ENCODE measurements around the gene LUZP1.

DNA sequence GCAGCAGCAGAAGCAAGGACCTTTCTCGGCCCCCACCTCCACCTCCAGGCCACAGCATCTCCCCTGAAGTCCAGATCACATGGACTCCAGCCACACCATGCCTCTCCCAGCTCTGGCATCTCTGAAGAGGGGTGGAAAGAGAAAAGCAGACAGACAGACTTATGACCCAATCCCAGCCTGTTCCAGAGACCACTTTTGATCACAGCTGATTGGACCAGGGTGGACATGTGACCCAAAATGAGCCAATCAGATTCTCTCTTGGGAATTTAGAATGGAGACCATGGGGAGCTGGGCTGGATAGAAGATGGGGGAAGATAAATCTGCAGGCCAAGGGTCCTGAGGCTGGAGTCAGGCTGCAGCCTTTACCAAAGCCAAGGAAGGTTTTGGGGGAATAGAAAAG is 32.2 kb upstream of the LUZP1 start:
- TF ChIP-seq, protein P1, sequence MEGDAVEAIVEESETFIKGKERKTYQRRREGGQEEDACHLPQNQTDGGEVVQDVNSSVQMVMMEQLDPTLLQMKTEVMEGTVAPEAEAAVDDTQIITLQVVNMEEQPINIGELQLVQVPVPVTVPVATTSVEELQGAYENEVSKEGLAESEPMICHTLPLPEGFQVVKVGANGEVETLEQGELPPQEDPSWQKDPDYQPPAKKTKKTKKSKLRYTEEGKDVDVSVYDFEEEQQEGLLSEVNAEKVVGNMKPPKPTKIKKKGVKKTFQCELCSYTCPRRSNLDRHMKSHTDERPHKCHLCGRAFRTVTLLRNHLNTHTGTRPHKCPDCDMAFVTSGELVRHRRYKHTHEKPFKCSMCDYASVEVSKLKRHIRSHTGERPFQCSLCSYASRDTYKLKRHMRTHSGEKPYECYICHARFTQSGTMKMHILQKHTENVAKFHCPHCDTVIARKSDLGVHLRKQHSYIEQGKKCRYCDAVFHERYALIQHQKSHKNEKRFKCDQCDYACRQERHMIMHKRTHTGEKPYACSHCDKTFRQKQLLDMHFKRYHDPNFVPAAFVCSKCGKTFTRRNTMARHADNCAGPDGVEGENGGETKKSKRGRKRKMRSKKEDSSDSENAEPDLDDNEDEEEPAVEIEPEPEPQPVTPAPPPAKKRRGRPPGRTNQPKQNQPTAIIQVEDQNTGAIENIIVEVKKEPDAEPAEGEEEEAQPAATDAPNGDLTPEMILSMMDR (IDR thresholded peaks at IDR 0.05 in 2 of 3, conservative IDR thresholded peaks at IDR 0.05 in 1 of 3; ENCODE audit: borderline replicate concordance in 1 of 3, insufficient read depth in 1 of 3, low read depth in 2 of 3, low read length in 2 of 3): no peak
- no peak for TF ChIP-seq POLR2A (IDR thresholded peaks at IDR 0.05; ENCODE audit: borderline replicate concordance, extremely low read depth, insufficient read depth, insufficient read length)
- TF ChIP-seq, protein P2, sequence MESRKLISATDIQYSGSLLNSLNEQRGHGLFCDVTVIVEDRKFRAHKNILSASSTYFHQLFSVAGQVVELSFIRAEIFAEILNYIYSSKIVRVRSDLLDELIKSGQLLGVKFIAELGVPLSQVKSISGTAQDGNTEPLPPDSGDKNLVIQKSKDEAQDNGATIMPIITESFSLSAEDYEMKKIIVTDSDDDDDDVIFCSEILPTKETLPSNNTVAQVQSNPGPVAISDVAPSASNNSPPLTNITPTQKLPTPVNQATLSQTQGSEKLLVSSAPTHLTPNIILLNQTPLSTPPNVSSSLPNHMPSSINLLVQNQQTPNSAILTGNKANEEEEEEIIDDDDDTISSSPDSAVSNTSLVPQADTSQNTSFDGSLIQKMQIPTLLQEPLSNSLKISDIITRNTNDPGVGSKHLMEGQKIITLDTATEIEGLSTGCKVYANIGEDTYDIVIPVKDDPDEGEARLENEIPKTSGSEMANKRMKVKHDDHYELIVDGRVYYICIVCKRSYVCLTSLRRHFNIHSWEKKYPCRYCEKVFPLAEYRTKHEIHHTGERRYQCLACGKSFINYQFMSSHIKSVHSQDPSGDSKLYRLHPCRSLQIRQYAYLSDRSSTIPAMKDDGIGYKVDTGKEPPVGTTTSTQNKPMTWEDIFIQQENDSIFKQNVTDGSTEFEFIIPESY (IDR thresholded peaks at IDR 0.05; ENCODE audit: extremely low read depth, insufficient replicate concordance, low read length): no peak
- no peak for TF ChIP-seq EZH2 (IDR thresholded peaks at IDR 0.05)
- TF ChIP-seq SRF (IDR thresholded peaks at IDR 0.05; ENCODE audit: low read depth): no peak
- TF ChIP-seq CEBPB (IDR thresholded peaks at IDR 0.05; ENCODE audit: low read depth): no peak
- no peak for TF ChIP-seq CBX3 (IDR thresholded peaks at IDR 0.05; ENCODE audit: low read depth)
- no peak for TF ChIP-seq POLR2AphosphoS5 (IDR thresholded peaks at IDR 0.05; ENCODE audit: low read depth, low read length)
- TF ChIP-seq, protein P3, sequence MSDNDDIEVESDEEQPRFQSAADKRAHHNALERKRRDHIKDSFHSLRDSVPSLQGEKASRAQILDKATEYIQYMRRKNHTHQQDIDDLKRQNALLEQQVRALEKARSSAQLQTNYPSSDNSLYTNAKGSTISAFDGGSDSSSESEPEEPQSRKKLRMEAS (IDR thresholded peaks at IDR 0.05): no peak
- TF ChIP-seq JUND (IDR thresholded peaks at IDR 0.05): no peak
- 0 out of 2 replicates have a peak, but pooled peaks have one; percentile 12 for TF ChIP-seq SP1 (IDR thresholded peaks at IDR 0.05; ENCODE audit: low read depth)
- no peak for TF ChIP-seq EZH2phosphoT487 (IDR thresholded peaks at IDR 0.05; ENCODE audit: borderline replicate concordance)
- TF ChIP-seq, protein P4, sequence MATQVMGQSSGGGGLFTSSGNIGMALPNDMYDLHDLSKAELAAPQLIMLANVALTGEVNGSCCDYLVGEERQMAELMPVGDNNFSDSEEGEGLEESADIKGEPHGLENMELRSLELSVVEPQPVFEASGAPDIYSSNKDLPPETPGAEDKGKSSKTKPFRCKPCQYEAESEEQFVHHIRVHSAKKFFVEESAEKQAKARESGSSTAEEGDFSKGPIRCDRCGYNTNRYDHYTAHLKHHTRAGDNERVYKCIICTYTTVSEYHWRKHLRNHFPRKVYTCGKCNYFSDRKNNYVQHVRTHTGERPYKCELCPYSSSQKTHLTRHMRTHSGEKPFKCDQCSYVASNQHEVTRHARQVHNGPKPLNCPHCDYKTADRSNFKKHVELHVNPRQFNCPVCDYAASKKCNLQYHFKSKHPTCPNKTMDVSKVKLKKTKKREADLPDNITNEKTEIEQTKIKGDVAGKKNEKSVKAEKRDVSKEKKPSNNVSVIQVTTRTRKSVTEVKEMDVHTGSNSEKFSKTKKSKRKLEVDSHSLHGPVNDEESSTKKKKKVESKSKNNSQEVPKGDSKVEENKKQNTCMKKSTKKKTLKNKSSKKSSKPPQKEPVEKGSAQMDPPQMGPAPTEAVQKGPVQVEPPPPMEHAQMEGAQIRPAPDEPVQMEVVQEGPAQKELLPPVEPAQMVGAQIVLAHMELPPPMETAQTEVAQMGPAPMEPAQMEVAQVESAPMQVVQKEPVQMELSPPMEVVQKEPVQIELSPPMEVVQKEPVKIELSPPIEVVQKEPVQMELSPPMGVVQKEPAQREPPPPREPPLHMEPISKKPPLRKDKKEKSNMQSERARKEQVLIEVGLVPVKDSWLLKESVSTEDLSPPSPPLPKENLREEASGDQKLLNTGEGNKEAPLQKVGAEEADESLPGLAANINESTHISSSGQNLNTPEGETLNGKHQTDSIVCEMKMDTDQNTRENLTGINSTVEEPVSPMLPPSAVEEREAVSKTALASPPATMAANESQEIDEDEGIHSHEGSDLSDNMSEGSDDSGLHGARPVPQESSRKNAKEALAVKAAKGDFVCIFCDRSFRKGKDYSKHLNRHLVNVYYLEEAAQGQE (IDR thresholded peaks at IDR 0.05; ENCODE audit: low read depth): no peak
- TF ChIP-seq FOSL1 (IDR thresholded peaks at IDR 0.05; ENCODE audit: low read depth): no peak
